ENCODE data around the gene CACNA1E.

The CACNA1E gene

GRCh38 chr1:181603735-181604410, 120.6 kb downstream of the CACNA1E start:
- no peak overlapping the region for H3K4ac ChIP-seq (ENCODE audit: low read depth, low read length)
- no peak overlapping the region for H3K9ac ChIP-seq (ENCODE audit: low read length)
- no peak overlapping the region for H3K27ac ChIP-seq (ENCODE audit: low read depth, low read length)
- no peak for DNase-seq
- no peaks in the 10 kb centered on the region for H3K27me3 ChIP-seq (ENCODE audit: insufficient read depth, low read length)
- no peak overlapping the region for H2AK5ac ChIP-seq (ENCODE audit: low read length)
- no peak overlapping the region for H3K4me2 ChIP-seq (ENCODE audit: low read length)
- H2AFZ ChIP-seq (ENCODE audit: insufficient read depth, low read length, poor library complexity) = no peak overlapping the region
- H3K4me3 ChIP-seq (ENCODE audit: low read depth, low read length) = no peak overlapping the region
- H2BK5ac ChIP-seq (ENCODE audit: low read depth, low read length, poor library complexity) = no peak overlapping the region
- H4K91ac ChIP-seq (ENCODE audit: low read depth, low read length) = no peak overlapping the region
- no peak overlapping the region for H3K23ac ChIP-seq (ENCODE audit: low read length)
- H3K4me1 ChIP-seq (ENCODE audit: control insufficient read depth in 1 of 2, insufficient read depth in 2 of 2, low read length in 2 of 2) = no peaks in the 10 kb centered on the region
- no peak overlapping the region for H2BK12ac ChIP-seq (ENCODE audit: low read length)
- no peak overlapping the region for H4K12ac ChIP-seq (ENCODE audit: low read depth, low read length)
- no peak overlapping the region for H3K14ac ChIP-seq (ENCODE audit: low read length)
- no peak overlapping the region for H2BK120ac ChIP-seq (ENCODE audit: insufficient read depth, low read length, poor library complexity)
- H3K79me1 ChIP-seq (ENCODE audit: low read length) = no peaks in the 10 kb centered on the region
- H3K18ac ChIP-seq (ENCODE audit: low read length) = no peak overlapping the region
- H3K9me3 ChIP-seq (ENCODE audit: insufficient read depth, low read depth, low read length) = no peaks in the 10 kb centered on the region
- H3K79me2 ChIP-seq (ENCODE audit: control insufficient read depth, insufficient read depth, low read length, poor library complexity) = no peaks in the 10 kb centered on the region
- no CpG with 5 or more reads among the region's 10 CpGs for WGBS (ENCODE audit: extremely low coverage, insufficient coverage, insufficient read length)
- no peak overlapping the region for H4K8ac ChIP-seq (ENCODE audit: low read depth, low read length)
- no peaks in the 10 kb centered on the region for H3K36me3 ChIP-seq (ENCODE audit: control insufficient read depth in 1 of 2, insufficient read depth in 2 of 2, low read length in 2 of 2)

- H3K4me3 ChIP-seq (ENCODE audit: low read depth, low read length) = no peak overlapping the region
- H3K36me3 ChIP-seq (ENCODE audit: control insufficient read depth in 1 of 2, insufficient read depth in 2 of 2, low read length in 2 of 2) = no peaks in the 10 kb centered on the region
- no peak overlapping the region for H3K14ac ChIP-seq (ENCODE audit: low read length)
- H2BK12ac ChIP-seq (ENCODE audit: low read length) = no peak overlapping the region
- DNase-seq = no peak
- H2BK5ac ChIP-seq (ENCODE audit: low read depth, low read length, poor library complexity) = no peak overlapping the region
- no peak overlapping the region for H3K27ac ChIP-seq (ENCODE audit: low read depth, low read length)
- no peak overlapping the region for H2BK120ac ChIP-seq (ENCODE audit: insufficient read depth, low read length, poor library complexity)
- H3K9me3 ChIP-seq (ENCODE audit: insufficient read depth, low read depth, low read length) = no peaks in the 10 kb centered on the region
- no peaks in the 10 kb centered on the region for H3K27me3 ChIP-seq (ENCODE audit: insufficient read depth, low read length)
- H2AK5ac ChIP-seq (ENCODE audit: low read length) = no peak overlapping the region
- H3K18ac ChIP-seq (ENCODE audit: low read length) = no peak overlapping the region
- H3K9ac ChIP-seq (ENCODE audit: low read length) = no peak overlapping the region
- no peak overlapping the region for H4K12ac ChIP-seq (ENCODE audit: low read depth, low read length)
- no peaks in the 10 kb centered on the region for H3K4me1 ChIP-seq (ENCODE audit: control insufficient read depth in 1 of 2, insufficient read depth in 2 of 2, low read length in 2 of 2)
- WGBS (ENCODE audit: extremely low coverage, insufficient coverage, insufficient read length) = no CpG with 5 or more reads among the region's 7 CpGs
- H4K91ac ChIP-seq (ENCODE audit: low read depth, low read length) = no peak overlapping the region
- H3K4me2 ChIP-seq (ENCODE audit: low read length) = no peak overlapping the region
- H3K23ac ChIP-seq (ENCODE audit: low read length) = no peak overlapping the region
- no peaks in the 10 kb centered on the region for H3K79me1 ChIP-seq (ENCODE audit: low read length)
- no peaks in the 10 kb centered on the region for H3K79me2 ChIP-seq (ENCODE audit: control insufficient read depth, insufficient read depth, low read length, poor library complexity)
- H3K4ac ChIP-seq (ENCODE audit: low read depth, low read length) = no peak overlapping the region
- H2AFZ ChIP-seq (ENCODE audit: insufficient read depth, low read length, poor library complexity) = no peak overlapping the region
- no peak overlapping the region for H4K8ac ChIP-seq (ENCODE audit: low read depth, low read length)
Measured at GRCh38 chr1:181604482-181605249, 121.3 kb downstream of the CACNA1E start.

GRCh38 chr1:181607524-181607923, 124.2 kb downstream of the CACNA1E start:
- Histone ChIP-seq H3K27ac (ENCODE audit: low read depth, low read length) (no peak overlapping the region), H4K91ac (ENCODE audit: low read depth, low read length) (no peak overlapping the region), H3K9me3 (ENCODE audit: insufficient read depth, low read depth, low read length) (no peaks in the 10 kb centered on the region), H3K4ac (ENCODE audit: low read depth, low read length) (no peak overlapping the region), H2BK120ac (ENCODE audit: insufficient read depth, low read length, poor library complexity) (no peak overlapping the region), H3K14ac (ENCODE audit: low read length) (no peak overlapping the region), H3K4me1 (ENCODE audit: control insufficient read depth in 1 of 2, insufficient read depth in 2 of 2, low read length in 2 of 2) (no peaks in the 10 kb centered on the region), H2AK5ac (ENCODE audit: low read length) (no peak overlapping the region), H2AFZ (ENCODE audit: insufficient read depth, low read length, poor library complexity) (no peak overlapping the region), H3K4me3 (ENCODE audit: low read depth, low read length) (no peak overlapping the region), H3K18ac (ENCODE audit: low read length) (no peak overlapping the region), H2BK5ac (ENCODE audit: low read depth, low read length, poor library complexity) (no peak overlapping the region), H2BK12ac (ENCODE audit: low read length) (no peak overlapping the region), H3K36me3 (ENCODE audit: control insufficient read depth in 1 of 2, insufficient read depth in 2 of 2, low read length in 2 of 2) (no peaks in the 10 kb centered on the region), H3K4me2 (ENCODE audit: low read length) (no peak overlapping the region), H3K79me2 (ENCODE audit: control insufficient read depth, insufficient read depth, low read length, poor library complexity) (no peaks in the 10 kb centered on the region), H3K79me1 (ENCODE audit: low read length) (no peaks in the 10 kb centered on the region), H3K23ac (ENCODE audit: low read length) (no peak overlapping the region), H3K27me3 (ENCODE audit: insufficient read depth, low read length) (no peaks in the 10 kb centered on the region), H3K9ac (ENCODE audit: low read length) (no peak overlapping the region), H4K12ac (ENCODE audit: low read depth, low read length) (no peak overlapping the region), H4K8ac (ENCODE audit: low read depth, low read length) (no peak overlapping the region)
- no CpG with 5 or more reads among the region's 3 CpGs for WGBS (ENCODE audit: extremely low coverage, insufficient coverage, insufficient read length)
- DNase-seq = no peak

- no peaks in the 10 kb centered on the region for H3K79me1 ChIP-seq (ENCODE audit: low read length)
- no peak overlapping the region for H2BK120ac ChIP-seq (ENCODE audit: insufficient read depth, low read length, poor library complexity)
- no peak overlapping the region for H2AK5ac ChIP-seq (ENCODE audit: low read length)
- H3K36me3 ChIP-seq (ENCODE audit: control insufficient read depth in 1 of 2, insufficient read depth in 2 of 2, low read length in 2 of 2) = no peaks in the 10 kb centered on the region
- H3K4me2 ChIP-seq (ENCODE audit: low read length) = no peak overlapping the region
- H3K14ac ChIP-seq (ENCODE audit: low read length) = no peak overlapping the region
- H3K23ac ChIP-seq (ENCODE audit: low read length) = no peak overlapping the region
- WGBS (ENCODE audit: extremely low coverage, insufficient coverage, insufficient read length) = no CpG with 5 or more reads among the region's 4 CpGs
- H4K8ac ChIP-seq (ENCODE audit: low read depth, low read length) = no peak overlapping the region
- H3K27ac ChIP-seq (ENCODE audit: low read depth, low read length) = no peak overlapping the region
- no peaks in the 10 kb centered on the region for H3K9me3 ChIP-seq (ENCODE audit: insufficient read depth, low read depth, low read length)
- H3K4ac ChIP-seq (ENCODE audit: low read depth, low read length) = no peak overlapping the region
- H3K9ac ChIP-seq (ENCODE audit: low read length) = no peak overlapping the region
- no peak for DNase-seq
- no peak overlapping the region for H2BK12ac ChIP-seq (ENCODE audit: low read length)
- no peak overlapping the region for H4K12ac ChIP-seq (ENCODE audit: low read depth, low read length)
- H4K91ac ChIP-seq (ENCODE audit: low read depth, low read length) = no peak overlapping the region
- H3K27me3 ChIP-seq (ENCODE audit: insufficient read depth, low read length) = no peaks in the 10 kb centered on the region
- H3K4me3 ChIP-seq (ENCODE audit: low read depth, low read length) = no peak overlapping the region
- no peak overlapping the region for H2AFZ ChIP-seq (ENCODE audit: insufficient read depth, low read length, poor library complexity)
- no peaks in the 10 kb centered on the region for H3K4me1 ChIP-seq (ENCODE audit: control insufficient read depth in 1 of 2, insufficient read depth in 2 of 2, low read length in 2 of 2)
- no peak overlapping the region for H2BK5ac ChIP-seq (ENCODE audit: low read depth, low read length, poor library complexity)
- H3K79me2 ChIP-seq (ENCODE audit: control insufficient read depth, insufficient read depth, low read length, poor library complexity) = no peaks in the 10 kb centered on the region
- H3K18ac ChIP-seq (ENCODE audit: low read length) = no peak overlapping the region
Measured at GRCh38 chr1:181608386-181608785, 125.1 kb downstream of the CACNA1E start.
